ENCODE data around the gene PPARA.
A peak's percentile ranks its signal among the peaks of the same experiment; 100 is the strongest.

The PPARA gene

DNA sequence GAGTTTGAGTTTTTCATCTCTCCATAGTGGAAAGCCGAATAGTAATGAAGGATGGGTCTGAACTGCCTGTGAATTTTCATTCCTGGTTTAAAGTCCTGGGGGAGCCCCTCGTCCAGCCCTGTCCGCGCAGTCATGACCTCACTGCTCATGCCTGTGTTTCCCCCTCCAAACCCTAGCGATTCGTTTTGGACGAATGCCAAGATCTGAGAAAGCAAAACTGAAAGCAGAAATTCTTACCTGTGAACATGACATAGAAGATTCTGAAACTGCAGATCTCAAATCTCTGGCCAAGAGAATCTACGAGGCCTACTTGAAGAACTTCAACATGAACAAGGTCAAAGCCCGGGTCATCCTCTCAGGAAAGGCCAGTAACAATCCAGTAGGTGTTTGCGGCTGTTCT is 69.3 kb downstream of the PPARA start:
- DNase-seq = no peak

DNA sequence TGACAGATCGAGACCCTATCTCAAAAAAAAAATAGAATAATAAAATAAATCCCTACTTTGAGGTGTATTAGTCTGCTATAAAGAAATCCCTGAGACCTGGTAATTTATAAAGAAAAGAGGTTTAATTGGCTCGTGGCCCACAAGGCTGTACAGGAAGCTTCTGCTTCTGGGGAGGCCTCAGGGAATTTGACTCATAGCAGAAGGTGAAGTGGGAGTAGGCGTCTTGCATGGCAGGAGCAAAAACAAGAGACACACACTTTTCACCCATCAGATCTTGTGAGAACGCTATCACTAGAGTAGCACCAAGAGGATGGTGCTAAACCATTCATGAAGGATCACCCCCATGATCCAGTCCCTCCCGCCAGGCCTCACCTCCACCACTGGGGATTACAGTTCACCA is 70.6 kb downstream of the PPARA start:
- DNase-seq = peak; percentile 12

DNA sequence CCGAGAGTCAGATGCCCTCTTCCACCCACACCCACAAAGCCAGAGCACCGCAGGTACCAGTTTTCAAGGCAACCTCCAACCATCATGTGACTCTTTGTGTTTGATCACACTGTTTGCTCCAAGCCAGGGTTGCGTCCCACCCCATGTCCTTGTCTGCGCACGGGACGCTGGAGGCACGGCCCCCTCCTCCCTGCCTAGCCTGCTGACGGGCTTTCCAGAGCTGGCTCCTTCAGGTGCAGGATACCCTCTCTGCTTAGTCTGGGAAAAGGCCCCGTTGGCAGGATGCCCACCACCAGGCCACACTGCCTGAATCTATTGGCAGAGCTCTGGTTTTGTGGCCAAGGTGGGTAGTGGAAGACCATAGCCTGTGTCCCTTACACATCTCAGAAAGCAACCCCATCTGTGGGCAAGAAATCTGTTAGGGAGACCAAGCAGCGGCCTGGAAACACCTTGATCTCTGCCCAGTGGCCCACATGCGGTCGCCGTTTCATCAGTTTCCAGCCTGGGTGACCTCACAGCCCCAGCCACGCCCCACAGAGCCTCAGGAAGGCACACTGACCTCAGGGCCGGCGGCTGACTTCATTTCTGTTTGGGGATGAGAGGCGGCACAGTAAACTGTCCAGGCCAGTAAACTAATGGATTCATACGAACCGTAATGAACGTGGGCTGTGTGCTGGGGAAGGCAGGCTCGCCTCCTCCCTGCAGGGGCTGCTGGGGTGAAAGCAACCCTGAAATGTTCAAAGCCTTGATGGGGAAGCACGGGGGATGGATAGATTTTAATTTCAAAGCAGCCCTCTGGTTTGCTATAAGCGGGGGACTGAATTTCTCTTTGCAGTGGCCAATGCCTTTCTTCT is 73.9 kb downstream of the PPARA start:
- DNase-seq = no peak

- DNase-seq = no peak
Measured at GRCh38 chr22:46224898-46225290, 74.6 kb downstream of the PPARA start.

- DNase-seq = no peak
Measured at GRCh38 chr22:46225631-46226030, 75.3 kb downstream of the PPARA start.

- no peak for DNase-seq
Measured at GRCh38 chr22:46226577-46226976, 76.3 kb downstream of the PPARA start.

GRCh38 chr22:46229701-46230100 is 79.4 kb downstream of the PPARA start:
- no peak for DNase-seq

- no peak for DNase-seq
Measured at GRCh38 chr22:46230262-46230901, 80.1 kb downstream of the PPARA start.

GRCh38 chr22:46233231-46233630 is 82.9 kb downstream of the PPARA start:
- no peak for DNase-seq

DNA sequence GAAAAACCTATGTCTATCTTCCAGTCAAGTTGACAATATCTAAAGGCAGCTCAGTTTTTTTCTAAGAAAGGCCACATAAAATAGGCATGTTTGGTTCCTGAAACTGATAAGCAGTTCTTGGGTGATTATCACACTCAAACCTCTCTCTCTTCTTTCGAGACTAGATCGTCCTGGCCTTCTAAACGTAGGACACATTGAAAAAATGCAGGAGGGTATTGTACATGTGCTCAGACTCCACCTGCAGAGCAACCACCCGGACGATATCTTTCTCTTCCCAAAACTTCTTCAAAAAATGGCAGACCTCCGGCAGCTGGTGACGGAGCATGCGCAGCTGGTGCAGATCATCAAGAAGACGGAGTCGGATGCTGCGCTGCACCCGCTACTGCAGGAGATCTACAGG is 84.6 kb downstream of the PPARA start:
- no peak for DNase-seq

GRCh38 chr22:46237453-46238124 is 87.3 kb downstream of the PPARA start:
- no peak for DNase-seq

DNA sequence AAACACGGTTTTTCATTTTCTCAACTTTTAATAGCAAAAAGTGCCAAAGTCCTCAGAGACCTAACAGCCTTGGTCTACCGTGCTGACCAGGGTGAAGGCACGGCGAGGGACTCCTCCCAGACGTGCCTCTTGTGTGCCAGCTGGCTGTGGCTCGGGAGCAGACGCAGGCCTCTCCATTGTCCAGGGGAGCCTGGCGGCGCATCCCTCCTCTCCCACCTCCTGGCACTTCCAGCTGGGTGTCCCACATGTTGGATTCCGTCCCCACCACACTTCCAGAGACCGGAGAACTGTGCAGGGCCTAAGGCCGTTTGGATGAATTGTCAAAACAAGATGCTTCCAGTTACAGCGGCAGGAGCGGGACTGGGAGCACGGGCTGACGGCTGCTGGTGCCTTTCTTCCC is 88.2 kb downstream of the PPARA start:
- no peak for DNase-seq

- no peak for DNase-seq
Measured at GRCh38 chr22:46239261-46240048, 89.1 kb downstream of the PPARA start.

- DNase-seq = no peak
Measured at GRCh38 chr22:46240073-46240472, 89.7 kb downstream of the PPARA start.

- DNase-seq = no peak
Measured at GRCh38 chr22:46240506-46240905, 90.2 kb downstream of the PPARA start.

- DNase-seq = no peak
Measured at GRCh38 chr22:46240907-46241306, 90.6 kb downstream of the PPARA start.

GRCh38 chr22:46241396-46242007 is 91.2 kb downstream of the PPARA start:
- DNase-seq = no peak

- no peak for DNase-seq
Measured at GRCh38 chr22:46242076-46242475, 91.8 kb downstream of the PPARA start.

DNA sequence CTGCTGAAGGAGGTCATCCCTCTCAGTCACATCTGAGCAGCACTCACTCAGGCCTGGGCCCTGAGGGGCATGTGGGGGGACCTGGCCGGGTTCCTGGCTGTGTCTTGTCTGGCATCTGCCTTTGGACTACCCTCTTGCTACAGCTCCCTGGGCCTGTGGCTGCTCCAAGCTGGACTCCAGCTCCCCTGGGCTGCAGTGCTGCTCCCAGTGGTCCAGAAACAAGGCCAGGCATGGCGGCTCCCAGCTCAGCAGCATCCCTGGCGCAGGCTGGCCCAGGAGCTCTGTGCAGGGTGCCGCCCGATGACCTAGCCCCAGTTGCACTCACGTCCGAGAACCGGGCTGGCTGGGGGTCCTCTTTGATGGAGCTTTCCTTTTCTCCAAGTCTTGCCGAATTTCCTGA is 94.4 kb downstream of the PPARA start:
- no peak for DNase-seq

DNA sequence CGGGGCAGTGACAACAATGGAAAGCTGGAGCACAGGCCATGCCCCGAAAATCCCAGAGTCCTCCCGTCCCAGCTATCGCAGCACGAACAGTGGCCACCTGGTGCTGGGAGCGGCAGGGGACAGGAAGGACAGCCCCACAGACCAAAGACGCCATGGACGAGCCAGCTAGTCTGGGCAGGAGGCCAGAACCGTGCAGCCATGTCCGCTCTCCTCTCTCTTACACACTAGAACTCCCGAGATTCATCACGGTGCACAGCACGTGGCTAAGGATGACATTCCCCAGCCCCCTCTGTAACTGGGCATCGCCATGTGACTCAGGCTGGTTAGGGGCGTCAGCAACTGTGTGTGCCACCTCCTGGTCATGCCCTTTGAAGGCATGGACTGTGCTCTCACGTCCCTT is 95.2 kb downstream of the PPARA start:
- DNase-seq = no peak

- no peak for DNase-seq
Measured at GRCh38 chr22:46246178-46246577, 95.9 kb downstream of the PPARA start.

DNA sequence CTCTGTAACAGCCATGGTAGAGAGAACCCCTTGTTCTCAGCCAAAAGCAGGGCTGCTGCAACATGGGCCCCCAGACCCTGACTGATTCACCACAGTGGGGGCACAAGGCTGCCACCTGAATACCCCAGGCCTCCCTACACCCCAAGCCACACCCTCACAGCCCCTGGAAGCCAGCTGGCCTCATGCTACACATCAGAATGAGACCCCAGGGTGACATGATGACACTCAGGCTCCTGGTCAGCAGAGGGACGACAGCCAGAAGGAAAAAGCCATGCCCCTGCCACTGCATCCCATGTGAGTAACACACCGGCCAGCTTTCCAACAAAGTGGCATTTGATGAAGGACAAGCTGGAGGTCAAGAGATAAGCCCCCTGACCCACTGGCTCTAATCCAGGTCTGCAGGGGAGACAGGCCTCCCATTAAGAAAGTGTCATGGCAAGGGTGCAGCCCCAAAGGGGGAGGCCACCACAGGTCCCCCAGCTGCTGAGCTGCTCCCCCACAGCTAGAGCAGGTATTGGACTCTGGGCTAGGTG is 97.2 kb downstream of the PPARA start:
- DNase-seq = no peak
